Measurements from ENCODE around the gene NCKIPSD.

NCKIPSD gene

GRCh38 chr3:48702320-48702920, 16.7 kb upstream of the NCKIPSD start:
- ATAC-seq (ENCODE audit: insufficient read depth, low read depth) (no peak), DNase-seq (no peak)
- Histone ChIP-seq H3K9ac (ENCODE audit: low read depth, low read length) (no peak overlapping the region), H2AFZ (ENCODE audit: low read depth, low read length) (no peak overlapping the region), H3K4me2 (ENCODE audit: insufficient read depth, low read length) (no peak overlapping the region), H3K9me3 (ENCODE audit: insufficient read depth, low read length, severe bottlenecking) (no peaks in the 10 kb centered on the region), H3K27ac (ENCODE audit: low read length) (no peak overlapping the region), H4K20me1 (ENCODE audit: insufficient read depth, low read length) (peaks cover 84% of the 10 kb centered on the region), H3K4me3 (ENCODE audit: low read depth in 1 of 2, low read length in 2 of 2) (no peak overlapping the region), H3K4me1 (ENCODE audit: insufficient read depth, low read length) (no peaks in the 10 kb centered on the region), H3K27me3 (ENCODE audit: insufficient read depth, low read length, poor library complexity) (no peaks in the 10 kb centered on the region), H3K79me2 (ENCODE audit: insufficient read depth, low read length) (peaks cover 100% of the 10 kb centered on the region), H3K36me3 (ENCODE audit: insufficient read depth, low read length) (peaks cover 64% of the 10 kb centered on the region)
- TF ChIP-seq EZH2 (IDR thresholded peaks at IDR 0.05; ENCODE audit: borderline replicate concordance, low read depth, low read length, severe bottlenecking) (no peak), CTCF (IDR thresholded peaks at IDR 0.05; ENCODE audit: borderline replicate concordance, extremely low read depth, low read length, poor library complexity, severe bottlenecking) (no peak)

- peaks cover 78% of the 10 kb centered on the region for H4K20me1 ChIP-seq (ENCODE audit: insufficient read depth, low read length)
Measured at GRCh38 chr3:48700731-48701405, 15.2 kb upstream of the NCKIPSD start.

GRCh38 chr3:48698891-48699290, 13.2 kb upstream of the NCKIPSD start:
- no peak overlapping the region for H3K9ac ChIP-seq (ENCODE audit: low read depth, low read length)
- TF ChIP-seq CTCF (IDR thresholded peaks at IDR 0.05; ENCODE audit: borderline replicate concordance, extremely low read depth, low read length, poor library complexity, severe bottlenecking) = no peak
- TF ChIP-seq EZH2 (IDR thresholded peaks at IDR 0.05; ENCODE audit: borderline replicate concordance, low read depth, low read length, severe bottlenecking) = no peak
- no peaks in the 10 kb centered on the region for H3K27me3 ChIP-seq (ENCODE audit: insufficient read depth, low read length, poor library complexity)
- H3K4me1 ChIP-seq (ENCODE audit: insufficient read depth, low read length) = no peaks in the 10 kb centered on the region
- H3K36me3 ChIP-seq (ENCODE audit: insufficient read depth, low read length) = peaks cover 70% of the 10 kb centered on the region
- H4K20me1 ChIP-seq (ENCODE audit: insufficient read depth, low read length) = peaks cover 80% of the 10 kb centered on the region
- no peaks in the 10 kb centered on the region for H3K9me3 ChIP-seq (ENCODE audit: insufficient read depth, low read length, severe bottlenecking)
- peaks cover 96% of the 10 kb centered on the region for H3K79me2 ChIP-seq (ENCODE audit: insufficient read depth, low read length)
- ATAC-seq (ENCODE audit: insufficient read depth, low read depth) = no peak
- H2AFZ ChIP-seq (ENCODE audit: low read depth, low read length) = no peak overlapping the region
- DNase-seq = no peak
- no peak overlapping the region for H3K4me3 ChIP-seq (ENCODE audit: low read depth in 1 of 2, low read length in 2 of 2)
- no peak overlapping the region for H3K27ac ChIP-seq (ENCODE audit: low read length)
- H3K4me2 ChIP-seq (ENCODE audit: insufficient read depth, low read length) = no peak overlapping the region

More at GRCh38 chr3:48700731-48701405, 15.2 kb upstream of the NCKIPSD start:
- H3K4me2 ChIP-seq (ENCODE audit: insufficient read depth, low read length) = no peak overlapping the region
- H3K9ac ChIP-seq (ENCODE audit: low read depth, low read length) = no peak overlapping the region
- no peaks in the 10 kb centered on the region for H3K9me3 ChIP-seq (ENCODE audit: insufficient read depth, low read length, severe bottlenecking)
- H3K27me3 ChIP-seq (ENCODE audit: insufficient read depth, low read length, poor library complexity) = no peaks in the 10 kb centered on the region
- no peak for ATAC-seq (ENCODE audit: insufficient read depth, low read depth)
- peaks cover 98% of the 10 kb centered on the region for H3K79me2 ChIP-seq (ENCODE audit: insufficient read depth, low read length)
- DNase-seq = no peak
- H3K36me3 ChIP-seq (ENCODE audit: insufficient read depth, low read length) = peaks cover 58% of the 10 kb centered on the region
- no peak overlapping the region for H3K27ac ChIP-seq (ENCODE audit: low read length)
- no peaks in the 10 kb centered on the region for H3K4me1 ChIP-seq (ENCODE audit: insufficient read depth, low read length)
- H3K4me3 ChIP-seq (ENCODE audit: low read depth in 1 of 2, low read length in 2 of 2) = no peak overlapping the region
- no peak overlapping the region for H2AFZ ChIP-seq (ENCODE audit: low read depth, low read length)
- TF ChIP-seq EZH2 (IDR thresholded peaks at IDR 0.05; ENCODE audit: borderline replicate concordance, low read depth, low read length, severe bottlenecking) = no peak
- no peak for TF ChIP-seq CTCF (IDR thresholded peaks at IDR 0.05; ENCODE audit: borderline replicate concordance, extremely low read depth, low read length, poor library complexity, severe bottlenecking)
